SKM-1 treated with dmso at 0.1 percent for 144 hours (cell line): ENCODE measurements around the gene SNX9.
"Not testable (repeated sequence)": the region's sequence is repeated elsewhere in the genome, so short reads cannot be mapped to it uniquely, and the experiment has no call there.

Experiments used
- DNase-seq: peaks from one replicate; lab custom pipeline; 2025; ENCODE audit not compliant: unreplicated experiment; lab: John Stamatoyannopoulos, UW

Gene SNX9

GRCh38 chr6:157823001-157823527, at the start of gene SNX9:
Gene SNX9, plus strand, starts transcription at chr6:157823246. Its CDS starts 189 bp downstream, at chr6:157823435.
- peak; percentile 75 for DNase-seq

DNA sequence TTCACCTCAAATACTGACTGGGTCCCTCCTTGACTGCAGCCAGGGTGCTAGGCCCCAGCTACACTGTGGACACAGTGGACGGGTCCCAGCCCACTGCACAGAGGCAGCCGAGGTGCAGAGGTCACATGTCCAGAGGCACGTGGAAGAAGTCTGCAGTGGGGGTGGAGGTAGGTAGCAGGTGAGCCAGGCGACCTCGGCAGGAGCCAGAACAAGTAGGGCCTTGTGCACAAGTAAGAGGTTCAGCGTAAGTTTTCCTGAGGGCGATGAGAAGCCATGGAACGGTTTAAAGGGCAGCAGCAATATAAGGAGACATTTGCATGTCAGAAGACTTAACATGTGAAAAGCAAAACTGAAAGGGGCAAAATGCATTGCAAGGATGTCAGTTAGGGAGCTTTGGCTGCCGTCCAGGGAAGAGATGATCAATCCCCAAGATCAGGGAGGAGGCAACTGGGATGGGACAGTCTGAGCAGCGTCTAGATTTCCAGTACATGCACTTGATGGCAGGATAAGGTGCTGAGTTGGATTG, 49.7 kb upstream of the SNX9 start:
- DNase-seq, result no peak

DNA sequence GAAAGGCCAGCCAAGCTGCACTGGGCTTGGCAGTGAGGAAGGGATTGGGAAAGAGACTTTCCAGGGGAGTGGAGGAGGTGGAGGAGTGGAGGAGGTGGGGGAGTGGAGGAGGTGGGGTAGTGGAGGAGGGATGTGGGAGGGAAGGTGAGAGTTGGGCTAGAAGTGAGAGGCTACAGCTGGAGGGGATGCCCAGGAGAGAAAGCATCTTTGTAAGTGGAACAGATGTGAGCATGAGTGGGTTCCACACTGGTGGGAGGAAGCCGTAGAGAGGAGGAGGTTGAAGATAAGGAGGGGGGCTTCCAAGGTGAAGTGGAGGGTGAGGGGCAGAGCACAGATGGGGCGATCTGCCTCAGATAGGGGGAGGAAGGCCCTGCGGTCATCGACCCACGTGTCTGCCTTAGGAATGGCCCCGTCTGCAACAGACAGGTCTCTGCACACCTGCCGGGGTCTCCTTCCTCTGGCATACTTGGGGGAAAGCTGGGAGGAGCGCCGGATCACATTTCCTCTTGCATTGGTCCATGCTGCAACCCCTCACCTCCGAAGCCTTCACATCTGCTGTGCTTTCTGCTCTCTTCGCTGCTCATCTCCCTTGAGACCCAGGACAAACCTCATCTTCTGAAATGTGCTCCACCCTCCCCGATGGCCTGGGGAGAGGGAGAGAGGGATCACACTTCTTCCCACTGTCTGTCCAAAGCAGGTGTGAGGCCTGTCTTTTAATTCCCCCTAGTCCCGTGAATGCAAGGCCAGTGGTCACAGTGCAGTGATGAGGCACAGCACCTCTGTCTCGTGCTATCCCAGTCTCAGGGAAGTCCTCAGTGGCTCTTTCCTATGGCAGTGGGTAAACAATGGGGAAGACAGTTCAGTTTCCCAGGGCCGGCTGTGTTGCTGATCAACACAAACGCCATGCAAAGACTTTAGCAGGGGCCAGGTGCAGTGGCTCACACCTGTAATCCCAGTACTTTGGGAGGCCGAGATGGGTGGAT, 48.6 kb upstream of the SNX9 start:
- DNase-seq, result no peak

DNA sequence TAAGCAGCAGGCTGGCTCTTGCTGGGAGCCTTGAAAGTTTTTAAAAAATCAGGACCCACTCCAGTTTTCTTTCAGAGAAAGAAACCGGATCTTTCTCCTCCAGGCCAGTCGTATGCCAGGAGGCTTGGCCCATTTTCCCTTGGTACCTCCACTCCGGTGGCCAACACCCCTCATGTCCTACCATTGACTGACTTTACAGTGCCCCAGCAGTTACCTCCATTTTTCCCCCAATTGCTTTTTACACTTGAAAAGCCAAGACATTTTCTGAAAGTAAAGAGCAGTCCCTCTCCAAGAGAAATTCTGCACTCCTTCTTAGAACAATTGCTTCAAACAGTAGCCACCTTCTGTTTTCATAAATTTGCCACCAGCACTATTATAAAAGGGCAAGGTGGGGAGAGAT, 47.7 kb upstream of the SNX9 start:
- no peak for DNase-seq

DNA sequence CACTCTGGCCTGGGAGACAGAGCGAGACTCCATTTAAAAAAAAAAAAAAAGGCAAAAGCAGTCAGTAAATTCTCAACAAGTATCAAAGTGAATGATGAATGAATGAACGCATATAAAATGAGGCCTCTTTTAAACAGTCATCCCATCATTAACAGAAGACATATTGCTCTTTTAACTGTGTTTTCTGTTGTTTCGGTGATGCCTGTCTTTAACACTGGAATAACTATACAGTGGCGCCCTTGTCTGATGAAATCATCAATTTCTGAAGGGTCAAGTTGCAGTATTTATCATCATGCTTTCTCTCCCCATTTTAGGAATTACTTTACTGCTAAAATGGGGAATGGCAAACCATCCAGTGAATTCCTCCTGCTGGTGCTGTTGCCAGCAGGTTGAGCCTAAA, 45.7 kb upstream of the SNX9 start:
- no peak for DNase-seq

DNA sequence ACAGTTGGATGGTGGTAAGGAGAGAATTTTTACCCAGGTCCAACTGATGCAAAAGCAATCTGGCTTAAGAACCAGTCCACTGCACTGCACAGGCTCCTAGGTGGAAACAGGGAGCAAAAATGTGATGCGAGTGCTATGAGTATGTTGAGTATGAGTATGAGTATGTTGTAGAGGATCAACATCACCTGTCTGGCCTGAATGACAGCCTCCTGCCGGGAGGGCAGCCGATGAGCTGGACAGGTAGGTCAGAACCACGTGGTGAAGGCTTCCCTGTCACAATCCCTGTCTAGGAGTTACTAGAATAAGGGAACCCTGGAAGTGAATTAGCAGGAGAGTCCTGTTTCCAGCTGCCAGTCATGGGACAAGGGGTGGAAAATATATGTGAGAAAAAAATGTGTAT, 44.3 kb upstream of the SNX9 start:
- no peak for DNase-seq

GRCh38 chr6:157779705-157780604, 43.1 kb upstream of the SNX9 start:
- no peak for DNase-seq

- DNase-seq, result no peak
Measured at GRCh38 chr6:157785636-157786035, 37.4 kb upstream of the SNX9 start.

GRCh38 chr6:157786221-157786620, 36.8 kb upstream of the SNX9 start:
- DNase-seq, result no peak

DNA sequence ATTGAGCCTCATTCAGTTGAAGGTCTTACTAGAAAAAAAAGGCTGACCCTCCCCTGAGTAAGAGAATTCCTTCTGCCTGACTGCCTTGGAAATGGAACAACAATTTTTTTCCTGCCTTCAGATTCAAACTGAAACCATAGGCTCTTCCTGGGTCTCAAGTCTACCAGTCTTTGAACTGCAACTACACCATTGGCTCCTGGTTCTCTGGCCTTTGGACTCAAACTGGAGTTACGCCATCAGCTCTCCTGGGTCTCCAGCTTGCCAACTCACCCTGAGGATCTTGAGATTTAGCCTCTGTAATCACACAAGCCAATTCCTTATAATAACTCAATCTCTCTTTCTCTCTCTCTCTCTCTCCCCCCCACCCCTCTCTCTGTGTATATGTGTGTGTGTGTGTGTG, 36.0 kb upstream of the SNX9 start:
- no peak for DNase-seq

DNA sequence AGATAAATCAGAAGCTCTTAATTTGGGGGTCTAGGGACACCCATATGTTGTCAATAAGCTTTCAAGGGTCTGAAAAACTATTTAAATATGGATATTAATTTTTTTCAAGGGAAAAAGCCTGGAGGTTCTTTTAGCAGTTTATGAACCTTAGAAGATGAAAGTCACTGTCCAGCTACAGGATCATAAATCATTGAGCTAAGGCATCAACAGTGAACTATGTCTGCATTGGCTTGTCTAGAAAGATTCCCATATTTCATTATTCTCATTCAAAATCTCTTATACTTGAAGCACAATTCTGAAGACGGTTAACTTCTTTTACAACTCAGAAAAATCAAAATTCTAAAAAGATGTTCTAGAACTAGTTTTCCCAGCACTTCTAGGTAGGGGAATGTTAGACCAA, 34.9 kb upstream of the SNX9 start:
- DNase-seq, result no peak

- no peak for DNase-seq
Measured at GRCh38 chr6:157789297-157789696, 33.7 kb upstream of the SNX9 start.

DNA sequence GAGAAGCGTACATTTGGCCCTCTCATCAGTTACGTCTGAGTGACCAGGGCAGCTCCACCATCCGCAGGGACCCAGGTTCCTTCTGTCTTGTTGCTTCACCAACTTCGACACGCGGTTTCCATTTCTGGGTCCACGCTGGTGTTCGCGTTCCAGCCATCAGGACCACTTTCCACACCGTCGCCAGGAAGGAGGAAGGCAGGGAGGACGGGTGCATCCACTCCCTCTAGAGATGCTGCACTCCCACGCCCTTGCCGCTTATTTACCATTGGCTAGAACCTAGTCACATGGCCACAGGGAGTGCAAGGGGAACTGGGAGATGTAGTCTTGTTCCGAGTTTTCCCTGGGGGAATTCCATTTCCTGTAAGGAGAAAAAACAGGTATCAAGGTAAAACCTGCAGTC, 33.2 kb upstream of the SNX9 start:
- no peak for DNase-seq

DNA sequence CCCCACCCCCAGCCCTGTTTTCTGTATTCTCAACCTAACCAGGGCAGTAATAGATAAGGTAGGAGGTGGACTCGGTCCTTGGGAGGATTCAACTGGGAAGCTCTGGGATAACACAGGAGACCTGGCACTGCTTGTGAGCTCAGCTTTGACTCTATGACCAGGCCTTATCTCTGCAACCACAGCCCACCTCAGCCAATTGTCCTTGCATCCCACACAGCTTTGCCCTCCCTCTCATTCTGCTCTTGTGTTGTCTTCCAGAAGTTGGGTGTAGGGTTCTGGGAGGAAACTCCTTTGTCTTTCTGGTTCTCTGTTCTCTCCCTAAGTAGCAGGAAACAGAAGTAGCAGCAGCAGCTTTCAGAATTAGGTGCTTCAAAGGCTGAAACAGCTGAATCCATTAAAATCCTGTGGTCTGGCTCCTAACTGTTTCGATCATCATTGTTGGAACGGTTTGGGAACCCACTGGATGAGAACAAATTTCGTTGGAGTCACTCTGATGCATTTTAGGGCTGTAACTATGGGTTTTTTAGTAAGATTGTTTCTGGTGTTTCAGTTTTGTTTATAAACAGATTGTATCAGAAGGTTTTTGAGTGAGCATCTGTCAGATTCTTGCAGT, 32.4 kb upstream of the SNX9 start:
- no peak for DNase-seq

- DNase-seq, result no peak
Measured at GRCh38 chr6:157791450-157791849, 31.6 kb upstream of the SNX9 start.

DNA sequence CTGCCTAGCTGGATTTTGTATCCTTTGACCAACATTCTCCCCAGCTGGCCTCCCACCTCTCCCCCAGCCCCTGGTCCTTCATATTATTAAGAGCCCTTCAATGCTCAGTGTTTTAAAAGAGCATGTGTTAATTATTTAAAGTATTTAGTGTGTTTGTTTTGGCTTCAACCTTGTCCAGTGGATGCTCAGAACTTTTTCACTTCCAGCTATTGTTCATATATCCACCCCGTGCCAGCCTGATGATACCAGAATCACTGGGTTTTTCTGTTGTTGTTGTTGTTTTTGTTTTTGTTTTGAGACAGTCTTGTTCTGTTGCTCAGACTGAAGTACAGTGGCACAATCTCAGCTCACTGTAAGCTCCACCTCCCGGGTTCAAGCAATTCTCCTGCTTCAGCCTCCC, 30.4 kb upstream of the SNX9 start:
- DNase-seq, result no peak

- DNase-seq, result not testable (repeated sequence)
Measured at GRCh38 chr6:157794012-157794411, 29.0 kb upstream of the SNX9 start.

GRCh38 chr6:157795841-157796240, 27.2 kb upstream of the SNX9 start:
- DNase-seq, result no peak

DNA sequence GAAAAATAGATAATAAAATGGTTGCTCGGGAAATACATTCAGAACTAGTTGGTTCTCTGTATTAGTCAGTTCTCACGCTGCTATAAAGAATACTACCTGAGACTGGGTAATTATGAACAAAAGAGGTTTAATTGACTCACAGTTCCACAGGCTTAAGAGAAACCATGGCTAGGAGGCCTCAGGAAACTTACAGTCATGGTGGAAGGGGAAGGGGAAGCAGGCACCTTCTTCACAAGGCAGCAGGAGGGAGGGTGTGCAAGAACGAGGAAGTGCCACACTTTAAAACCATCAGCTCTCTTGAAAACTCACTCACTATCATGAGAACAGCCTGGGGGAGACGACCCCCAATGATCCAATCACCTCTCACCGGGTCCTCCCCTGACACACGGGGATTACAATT, 24.2 kb upstream of the SNX9 start:
- DNase-seq, result peak; percentile 11

GRCh38 chr6:157799561-157799960, 23.5 kb upstream of the SNX9 start:
- DNase-seq, result not testable (repeated sequence)
